Measurements from ENCODE around the gene KRTAP5-5.

The KRTAP5-5 gene

GRCh38 chr11:1633864-1634263 lies 4.3 kb downstream of the KRTAP5-5 start:
- Histone ChIP-seq H3K27me3 (ENCODE audit: control insufficient read depth, insufficient read depth, low read length) (peaks cover 8% of the 10 kb centered on the region), H3K36me3 (ENCODE audit: control insufficient read depth, low read depth, low read length) (no peaks in the 10 kb centered on the region), H3K4me3 (ENCODE audit: low read length) (no peak overlapping the region), H3K9ac (ENCODE audit: low read length) (no peak overlapping the region), H3K27ac (ENCODE audit: low read length) (no peak overlapping the region), H3K9me3 (ENCODE audit: control insufficient read depth, low read depth, low read length) (no peaks in the 10 kb centered on the region), H3K4me1 (ENCODE audit: control insufficient read depth, low read depth, low read length) (no peaks in the 10 kb centered on the region)

GRCh38 chr11:1636291-1636950 lies 6.8 kb downstream of the KRTAP5-5 start:
- H3K4me3 ChIP-seq (ENCODE audit: low read length): no peak overlapping the region
- no peak overlapping the region for H3K9ac ChIP-seq (ENCODE audit: low read length)
- no peak overlapping the region for H3K27ac ChIP-seq (ENCODE audit: low read length)
- no peaks in the 10 kb centered on the region for H3K27me3 ChIP-seq (ENCODE audit: control insufficient read depth, insufficient read depth, low read length)
- H3K9me3 ChIP-seq (ENCODE audit: control insufficient read depth, low read depth, low read length): no peaks in the 10 kb centered on the region
- no peaks in the 10 kb centered on the region for H3K4me1 ChIP-seq (ENCODE audit: control insufficient read depth, low read depth, low read length)
- H3K36me3 ChIP-seq (ENCODE audit: control insufficient read depth, low read depth, low read length): no peaks in the 10 kb centered on the region

- no peak overlapping the region for H3K4me3 ChIP-seq (ENCODE audit: low read length)
- H3K9me3 ChIP-seq (ENCODE audit: control insufficient read depth, low read depth, low read length): no peaks in the 10 kb centered on the region
- no peak overlapping the region for H3K9ac ChIP-seq (ENCODE audit: low read length)
- H3K27me3 ChIP-seq (ENCODE audit: control insufficient read depth, insufficient read depth, low read length): no peaks in the 10 kb centered on the region
- no peak overlapping the region for H3K27ac ChIP-seq (ENCODE audit: low read length)
- H3K36me3 ChIP-seq (ENCODE audit: control insufficient read depth, low read depth, low read length): no peaks in the 10 kb centered on the region
- H3K4me1 ChIP-seq (ENCODE audit: control insufficient read depth, low read depth, low read length): no peaks in the 10 kb centered on the region
Observed at GRCh38 chr11:1637628-1638027, 8.1 kb downstream of the KRTAP5-5 start.

GRCh38 chr11:1638344-1638743 lies 8.8 kb downstream of the KRTAP5-5 start:
- no peaks in the 10 kb centered on the region for H3K4me1 ChIP-seq (ENCODE audit: control insufficient read depth, low read depth, low read length)
- no peak overlapping the region for H3K9ac ChIP-seq (ENCODE audit: low read length)
- no peaks in the 10 kb centered on the region for H3K27me3 ChIP-seq (ENCODE audit: control insufficient read depth, insufficient read depth, low read length)
- no peak overlapping the region for H3K4me3 ChIP-seq (ENCODE audit: low read length)
- no peak overlapping the region for H3K27ac ChIP-seq (ENCODE audit: low read length)
- H3K36me3 ChIP-seq (ENCODE audit: control insufficient read depth, low read depth, low read length): no peaks in the 10 kb centered on the region
- H3K9me3 ChIP-seq (ENCODE audit: control insufficient read depth, low read depth, low read length): no peaks in the 10 kb centered on the region

GRCh38 chr11:1639102-1639620 lies 9.6 kb downstream of the KRTAP5-5 start:
- Histone ChIP-seq H3K27ac (ENCODE audit: low read length) (no peak overlapping the region), H3K9ac (ENCODE audit: low read length) (no peak overlapping the region), H3K27me3 (ENCODE audit: control insufficient read depth, insufficient read depth, low read length) (no peaks in the 10 kb centered on the region), H3K36me3 (ENCODE audit: control insufficient read depth, low read depth, low read length) (no peaks in the 10 kb centered on the region), H3K4me3 (ENCODE audit: low read length) (no peak overlapping the region), H3K9me3 (ENCODE audit: control insufficient read depth, low read depth, low read length) (no peaks in the 10 kb centered on the region), H3K4me1 (ENCODE audit: control insufficient read depth, low read depth, low read length) (no peaks in the 10 kb centered on the region)

DNA sequence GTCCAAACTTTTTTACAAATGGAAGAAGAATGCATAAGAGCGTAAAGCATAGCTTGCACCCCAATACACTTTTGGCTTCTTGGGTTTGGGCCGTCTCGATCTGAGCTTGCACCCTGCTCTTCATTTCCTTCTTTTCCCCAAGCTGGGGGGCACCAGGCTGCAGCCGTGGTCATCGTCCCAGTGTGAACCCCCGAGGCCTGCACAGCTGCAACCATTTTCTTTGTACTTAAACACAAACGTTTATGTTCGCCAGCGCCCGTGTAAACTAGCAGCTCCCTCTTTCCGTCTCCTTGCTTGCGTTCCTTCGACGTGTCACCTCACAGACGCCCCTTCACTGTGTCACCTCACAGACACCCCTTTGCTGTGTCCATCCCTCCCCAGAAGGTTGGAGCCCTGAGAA lies 10.1 kb downstream of the KRTAP5-5 start:
- Histone ChIP-seq H3K4me3 (ENCODE audit: low read length) (no peak overlapping the region), H3K36me3 (ENCODE audit: control insufficient read depth, low read depth, low read length) (no peaks in the 10 kb centered on the region), H3K27me3 (ENCODE audit: control insufficient read depth, insufficient read depth, low read length) (no peaks in the 10 kb centered on the region), H3K9ac (ENCODE audit: low read length) (no peak overlapping the region), H3K27ac (ENCODE audit: low read length) (no peak overlapping the region), H3K4me1 (ENCODE audit: control insufficient read depth, low read depth, low read length) (no peaks in the 10 kb centered on the region), H3K9me3 (ENCODE audit: control insufficient read depth, low read depth, low read length) (no peaks in the 10 kb centered on the region)

- Histone ChIP-seq H3K27me3 (ENCODE audit: control insufficient read depth, insufficient read depth, low read length) (no peaks in the 10 kb centered on the region), H3K9ac (ENCODE audit: low read length) (no peak overlapping the region), H3K9me3 (ENCODE audit: control insufficient read depth, low read depth, low read length) (no peaks in the 10 kb centered on the region), H3K4me3 (ENCODE audit: low read length) (no peak overlapping the region), H3K36me3 (ENCODE audit: control insufficient read depth, low read depth, low read length) (no peaks in the 10 kb centered on the region), H3K4me1 (ENCODE audit: control insufficient read depth, low read depth, low read length) (no peaks in the 10 kb centered on the region), H3K27ac (ENCODE audit: low read length) (no peak overlapping the region)
Observed at GRCh38 chr11:1640076-1640946, 10.7 kb downstream of the KRTAP5-5 start.

DNA sequence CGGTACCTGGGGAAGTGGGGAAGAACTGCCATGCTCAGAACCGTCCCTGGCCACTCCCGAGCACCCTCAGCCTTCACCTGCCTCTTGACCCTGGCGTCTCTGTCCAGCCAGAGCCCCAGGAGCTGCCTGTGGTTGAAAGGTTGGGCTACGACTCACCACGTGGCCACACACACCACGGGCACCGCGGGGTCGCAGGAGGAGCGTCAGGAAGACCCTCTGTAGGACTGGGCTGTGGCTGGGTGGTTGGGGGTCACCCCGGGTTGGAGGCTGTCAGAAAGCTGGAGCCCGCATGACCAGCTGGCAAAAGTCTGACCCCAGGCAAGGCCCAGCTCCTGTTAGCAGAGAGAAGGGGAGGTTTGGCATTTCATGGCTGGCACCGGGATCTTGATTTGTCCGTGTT lies 11.5 kb downstream of the KRTAP5-5 start:
- Histone ChIP-seq H3K4me3 (ENCODE audit: low read length) (no peak overlapping the region), H3K4me1 (ENCODE audit: control insufficient read depth, low read depth, low read length) (no peaks in the 10 kb centered on the region), H3K36me3 (ENCODE audit: control insufficient read depth, low read depth, low read length) (no peaks in the 10 kb centered on the region), H3K27me3 (ENCODE audit: control insufficient read depth, insufficient read depth, low read length) (no peaks in the 10 kb centered on the region), H3K9ac (ENCODE audit: low read length) (no peak overlapping the region), H3K9me3 (ENCODE audit: control insufficient read depth, low read depth, low read length) (no peaks in the 10 kb centered on the region), H3K27ac (ENCODE audit: low read length) (no peak overlapping the region)

GRCh38 chr11:1642288-1643145 lies 12.9 kb downstream of the KRTAP5-5 start:
- Histone ChIP-seq H3K27ac (ENCODE audit: low read length) (no peak overlapping the region), H3K9ac (ENCODE audit: low read length) (no peak overlapping the region), H3K9me3 (ENCODE audit: control insufficient read depth, low read depth, low read length) (no peaks in the 10 kb centered on the region), H3K36me3 (ENCODE audit: control insufficient read depth, low read depth, low read length) (no peaks in the 10 kb centered on the region), H3K4me1 (ENCODE audit: control insufficient read depth, low read depth, low read length) (no peaks in the 10 kb centered on the region), H3K27me3 (ENCODE audit: control insufficient read depth, insufficient read depth, low read length) (no peaks in the 10 kb centered on the region), H3K4me3 (ENCODE audit: low read length) (no peak overlapping the region)

GRCh38 chr11:1643146-1643690 lies 13.6 kb downstream of the KRTAP5-5 start:
- Histone ChIP-seq H3K27ac (ENCODE audit: low read length) (no peak overlapping the region), H3K9me3 (ENCODE audit: control insufficient read depth, low read depth, low read length) (no peaks in the 10 kb centered on the region), H3K4me1 (ENCODE audit: control insufficient read depth, low read depth, low read length) (no peaks in the 10 kb centered on the region), H3K4me3 (ENCODE audit: low read length) (no peak overlapping the region), H3K9ac (ENCODE audit: low read length) (no peak overlapping the region), H3K27me3 (ENCODE audit: control insufficient read depth, insufficient read depth, low read length) (no peaks in the 10 kb centered on the region), H3K36me3 (ENCODE audit: control insufficient read depth, low read depth, low read length) (no peaks in the 10 kb centered on the region)

All from iPS-18a (cell line).